Measurements from ENCODE around the gene INAVA.

DNA sequence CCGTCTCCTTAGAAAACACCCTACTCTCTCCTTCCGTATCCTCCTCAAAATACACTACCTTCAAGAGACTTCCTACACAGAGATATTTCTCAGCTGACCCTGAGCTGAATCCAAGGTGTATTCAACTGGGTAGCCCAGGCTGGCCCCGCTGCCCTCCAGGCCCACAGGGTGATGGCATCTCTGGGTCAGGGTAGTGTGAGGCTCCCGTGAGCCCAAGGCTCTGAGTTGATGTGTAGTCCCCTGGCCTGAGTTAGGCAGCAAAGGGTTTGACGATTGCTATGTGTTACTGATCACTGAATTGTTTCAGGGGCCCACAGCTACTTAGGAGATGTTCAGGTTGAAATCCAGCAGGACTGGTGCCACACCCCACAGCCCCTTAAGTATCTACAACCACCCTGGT, 6.7 kb downstream of the INAVA start:
- TF ChIP-seq POLR2A (IDR thresholded peaks at IDR 0.05), result no peak
- TF ChIP-seq, protein P1, sequence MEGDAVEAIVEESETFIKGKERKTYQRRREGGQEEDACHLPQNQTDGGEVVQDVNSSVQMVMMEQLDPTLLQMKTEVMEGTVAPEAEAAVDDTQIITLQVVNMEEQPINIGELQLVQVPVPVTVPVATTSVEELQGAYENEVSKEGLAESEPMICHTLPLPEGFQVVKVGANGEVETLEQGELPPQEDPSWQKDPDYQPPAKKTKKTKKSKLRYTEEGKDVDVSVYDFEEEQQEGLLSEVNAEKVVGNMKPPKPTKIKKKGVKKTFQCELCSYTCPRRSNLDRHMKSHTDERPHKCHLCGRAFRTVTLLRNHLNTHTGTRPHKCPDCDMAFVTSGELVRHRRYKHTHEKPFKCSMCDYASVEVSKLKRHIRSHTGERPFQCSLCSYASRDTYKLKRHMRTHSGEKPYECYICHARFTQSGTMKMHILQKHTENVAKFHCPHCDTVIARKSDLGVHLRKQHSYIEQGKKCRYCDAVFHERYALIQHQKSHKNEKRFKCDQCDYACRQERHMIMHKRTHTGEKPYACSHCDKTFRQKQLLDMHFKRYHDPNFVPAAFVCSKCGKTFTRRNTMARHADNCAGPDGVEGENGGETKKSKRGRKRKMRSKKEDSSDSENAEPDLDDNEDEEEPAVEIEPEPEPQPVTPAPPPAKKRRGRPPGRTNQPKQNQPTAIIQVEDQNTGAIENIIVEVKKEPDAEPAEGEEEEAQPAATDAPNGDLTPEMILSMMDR (IDR thresholded peaks at IDR 0.05), result no peak

Data from upper lobe of left lung (tissue), 4 donors.